GM12878 (cell line): ENCODE data around the gene RNF34. TPM values are rescaled to one million over a fixed set of nuclear protein-coding genes. Genes with fewer than 3 reads are reported as not detected.

Experiments
- BACH1 ChIP-seq: fragments of 450-650 bp; IDR thresholded peaks from 2 replicates; pipeline ENCODE4 v1.6.1; 2017; ENCODE audit warnings: mild to moderate bottlenecking, borderline replicate concordance
- CREM ChIP-seq: IDR thresholded peaks from 2 replicates; pipeline ENCODE4 v1.6.1; 2014; ENCODE audit warnings: antibody characterized with exemption, low read depth
- CUX1 ChIP-seq: IDR thresholded peaks from 2 replicates; pipeline ENCODE4 v1.6.1; 2012; ENCODE audit warnings: improper control_type of control experiment, low read depth, low read length; ENCODE audit not compliant: insufficient replicate concordance
- EGR1 ChIP-seq, 2 experiments: IDR thresholded peaks; 1 replicate in 1 of 2; 2 replicates in 1 of 2; pipeline ENCODE4 v1.6.1; 2011 to 2012; ENCODE audit warnings: low read depth in 2 of 2, low read length in 2 of 2, borderline replicate concordance in 1 of 2, mild to moderate bottlenecking in 1 of 2, moderate library complexity in 1 of 2
- GABPA ChIP-seq: IDR thresholded peaks from 2 replicates; pipeline ENCODE4 v1.6.1; 2014; ENCODE audit warnings: antibody characterized with exemption, low read depth, mild to moderate bottlenecking, inconsistent platforms
- GATAD2B ChIP-seq: fragments of 450-650 bp; conservative IDR thresholded peaks from 2 replicates; pipeline ENCODE4 v1.6.1; 2017; ENCODE audit warnings: low read depth, mild to moderate bottlenecking, moderate library complexity
- MYB ChIP-seq: fragments of 150-350 bp; IDR thresholded peaks from 2 replicates; pipeline ENCODE4 v1.6.1; 2014; ENCODE audit warnings: mild to moderate bottlenecking, low read depth, low read length, borderline replicate concordance
- NKRF ChIP-seq: fragments of 450-650 bp; conservative IDR thresholded peaks from 2 replicates; pipeline ENCODE4 v1.6.1; 2017; ENCODE audit warnings: mild to moderate bottlenecking, moderate library complexity
- PRDM15 ChIP-seq: fragments of 450-650 bp; formaldehyde crosslinking; IDR thresholded peaks from 2 replicates; pipeline ENCODE4 v1.4.0; 2020; ENCODE audit warnings: mild to moderate bottlenecking, moderate library complexity
- RUNX3 ChIP-seq: IDR thresholded peaks from 2 replicates; pipeline ENCODE4 v1.6.1; 2012; ENCODE audit warnings: low read length, inconsistent platforms
- SIN3A ChIP-seq: IDR thresholded peaks from 2 replicates; pipeline ENCODE4 v1.6.1; 2012; ENCODE audit warnings: low read depth, low read length, improper control_type of control experiment
- TAF1 ChIP-seq: IDR thresholded peaks from 2 replicates; pipeline ENCODE4 v1.6.1; 2011; ENCODE audit warnings: mild to moderate bottlenecking, low read depth, low read length, borderline replicate concordance
- ZBTB11 ChIP-seq: fragments of 450-650 bp; formaldehyde crosslinking; IDR thresholded peaks from 2 replicates; pipeline ENCODE4 v1.5.0; 2022; ENCODE audit warnings: mild to moderate bottlenecking, missing genetic modification characterization
- polyA plus RNA-seq, 11 experiments: library from polyadenylated mRNA; depleted of rRNA in 4 of 11; unstranded in 6 of 11; stranded (reverse) in 5 of 11; fragments of >200 nt; fragmentation: Nextera tagmentation in 4 of 11; fragmentation: Illumina TruSeq in 1 of 11; extraction: Ambion mirVana in 4 of 11; extraction: Trizol in 1 of 11; gene quantifications; 1 replicate in 1 of 11; 2 replicates in 10 of 11; pipeline versions ENCODE4 v1.2.1 to v1.2.3, GENCODE V29; 2011 to 2016; ENCODE audit warnings: inconsistent platforms in 2 of 11, missing spikeins in 2 of 11, low read depth in 1 of 11
- total RNA-seq, 4 experiments: library from RNA; depleted of rRNA in 3 of 4; stranded (reverse); fragments of >200 nt in 3 of 4; fragmentation: Illumina TruSeq in 1 of 4; extraction: Trizol in 1 of 4; gene quantifications; 2 replicates each; pipeline versions ENCODE4 v1.2.1 to v1.2.3, GENCODE V29; 2013 to 2021

Gene RNF34
- total and polyA plus RNA-seq, 10 of the 15 experiments (the other 5 are each of a cell fraction or from before 2014, with no cell fraction given), result 63.6 to 199 (median 115) TPM

- no peak for TF ChIP-seq PRDM15 (CRISPR knock-in tag)
- TF ChIP-seq GATAD2B, result peak; percentile 67; the same call in 1 of the 2 replicates
- TF ChIP-seq CREM, result peak; percentile 25; the same call in 1 of the 2 replicates
- no peak for TF ChIP-seq ZBTB11 (CRISPR knock-in tag)
- no peak for TF ChIP-seq MYB
- TF ChIP-seq EGR1 (IDR thresholded peaks at IDR 0.05; ENCODE audit: borderline replicate concordance in 1 of 2, low read depth in 2 of 2, low read length in 2 of 2), result peak; percentile 6 to 87; a peak in 1 of 3 replicates
- peak; percentile 48 for TF ChIP-seq BACH1
- TF ChIP-seq GABPA, result peak; percentile 79
- TF ChIP-seq SIN3A, result peak; percentile 62; the same call in 1 of the 2 replicates
- peak; percentile 70 for TF ChIP-seq NKRF
- TF ChIP-seq RUNX3, result peak; percentile 87
- TF ChIP-seq TAF1, result peak; percentile 97
- TF ChIP-seq CUX1, result no peak
Measured at GRCh38 chr12:121399391-121400331, at the start of gene RNF34 (continued).
